GF-D8 (cell line): ENCODE measurements around the gene PCNX3.
"Not testable (repeated sequence)": the region's sequence is repeated elsewhere in the genome, so short reads cannot be mapped to it uniquely, and the experiment has no call there.

ENCODE experiments used
- DNase-seq: peaks from one replicate; lab custom pipeline; 2025; lab: John Stamatoyannopoulos, UW

Gene PCNX3

DNA sequence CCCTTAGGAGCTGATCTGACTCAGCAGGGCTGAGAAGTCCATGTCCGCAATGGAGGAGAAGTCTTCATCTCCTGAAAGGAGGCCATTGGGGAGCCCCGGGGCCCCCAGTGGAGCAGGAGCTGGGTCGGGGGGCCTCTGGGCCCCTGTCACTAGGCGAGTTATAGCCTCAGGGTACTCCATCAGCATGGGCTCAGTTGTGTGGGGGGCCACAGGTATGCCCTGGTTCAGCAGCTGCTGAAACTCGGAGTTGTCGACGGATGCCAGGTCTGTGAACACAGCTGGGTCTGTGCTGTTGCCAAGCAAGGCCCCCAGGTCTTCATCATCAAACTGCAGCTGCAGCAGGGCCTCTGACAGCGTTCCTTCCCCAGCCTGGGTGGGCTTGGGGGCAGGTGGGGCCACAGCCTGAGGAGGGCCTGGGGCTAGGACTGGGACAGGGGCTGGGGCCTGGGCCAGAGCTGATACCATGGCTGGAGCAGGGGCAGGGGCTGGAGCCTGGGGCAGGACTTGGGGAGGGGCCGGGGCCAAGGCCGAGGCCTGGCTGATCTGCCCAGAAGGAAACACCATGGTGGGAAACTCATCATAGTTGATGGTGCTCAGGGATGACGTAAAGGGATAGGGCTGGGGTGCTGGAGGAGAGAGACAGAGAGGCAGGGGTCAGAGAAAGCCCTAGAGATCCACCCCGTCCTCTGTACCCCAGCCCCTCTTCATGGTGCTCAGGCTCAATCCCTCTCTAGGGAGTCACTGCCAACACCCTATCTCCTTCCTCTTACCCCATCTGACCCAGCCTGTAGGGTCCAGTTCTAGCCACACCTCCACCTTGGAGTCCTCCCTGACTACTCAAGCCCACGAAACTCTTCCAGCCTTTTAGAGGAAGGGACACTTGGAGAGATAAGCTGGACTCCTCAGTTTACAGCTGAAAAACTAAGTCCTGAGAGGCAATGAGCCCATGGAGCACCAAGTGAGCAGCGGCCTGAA lies 39.1 kb downstream of the PCNX3 start:
- DNase-seq, result no peak

DNA sequence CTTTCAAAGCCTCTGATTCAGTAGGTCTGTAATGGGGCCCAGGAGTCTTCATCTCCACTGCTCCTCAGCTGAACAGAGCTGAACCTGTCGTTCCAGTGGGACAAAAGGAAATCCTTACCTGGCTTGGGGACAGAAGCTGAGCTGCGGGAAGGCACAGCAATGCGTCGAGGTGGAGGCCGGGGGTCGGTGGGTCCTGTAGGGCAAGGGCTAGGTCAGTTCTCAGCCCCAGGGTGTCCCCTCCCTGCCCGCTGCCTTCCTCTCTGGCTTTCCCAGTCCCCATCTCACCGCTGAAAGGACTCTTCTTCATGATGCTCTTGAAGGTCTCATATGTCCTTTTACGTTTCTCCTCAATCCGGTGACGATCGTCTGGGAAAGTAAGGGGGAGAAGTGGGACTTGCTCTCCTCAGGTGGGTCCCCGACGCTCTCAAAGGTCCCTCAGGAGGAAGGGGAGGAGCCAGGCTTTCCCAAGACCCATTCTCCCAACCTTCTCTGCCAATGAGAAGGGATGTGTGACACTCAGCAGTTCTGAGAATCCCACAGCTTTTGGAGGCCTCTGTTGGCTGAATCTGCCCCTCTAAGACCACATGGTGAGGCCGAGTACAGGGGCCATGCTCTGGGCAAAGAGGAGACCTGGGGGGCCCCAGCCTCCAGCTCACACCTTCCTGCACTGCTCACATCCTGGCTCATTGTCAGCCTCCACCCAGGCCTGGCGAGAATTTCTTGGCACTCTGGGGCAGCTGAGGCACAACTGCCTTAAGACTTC lies 40.2 kb downstream of the PCNX3 start:
- no peak for DNase-seq

DNA sequence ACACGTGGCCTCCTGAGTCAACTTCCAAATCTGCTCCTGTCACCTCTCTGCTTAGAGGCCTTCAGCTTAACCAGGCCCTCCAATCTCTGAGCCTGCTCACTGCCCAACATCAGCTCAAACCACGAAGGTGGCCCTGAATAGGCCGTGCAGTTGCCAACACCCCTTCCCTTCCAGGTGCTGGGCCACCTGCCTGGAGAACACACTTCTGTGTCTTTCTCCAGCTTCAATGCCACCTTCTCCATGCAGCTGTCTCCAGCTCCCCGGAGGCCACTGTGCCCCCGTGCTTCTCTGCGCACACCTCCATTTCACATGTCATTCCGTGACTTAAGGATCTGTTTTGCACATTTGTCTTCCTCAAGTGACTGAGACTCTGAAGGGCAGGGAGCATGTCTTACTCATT lies 41.9 kb downstream of the PCNX3 start:
- no peak for DNase-seq

DNA sequence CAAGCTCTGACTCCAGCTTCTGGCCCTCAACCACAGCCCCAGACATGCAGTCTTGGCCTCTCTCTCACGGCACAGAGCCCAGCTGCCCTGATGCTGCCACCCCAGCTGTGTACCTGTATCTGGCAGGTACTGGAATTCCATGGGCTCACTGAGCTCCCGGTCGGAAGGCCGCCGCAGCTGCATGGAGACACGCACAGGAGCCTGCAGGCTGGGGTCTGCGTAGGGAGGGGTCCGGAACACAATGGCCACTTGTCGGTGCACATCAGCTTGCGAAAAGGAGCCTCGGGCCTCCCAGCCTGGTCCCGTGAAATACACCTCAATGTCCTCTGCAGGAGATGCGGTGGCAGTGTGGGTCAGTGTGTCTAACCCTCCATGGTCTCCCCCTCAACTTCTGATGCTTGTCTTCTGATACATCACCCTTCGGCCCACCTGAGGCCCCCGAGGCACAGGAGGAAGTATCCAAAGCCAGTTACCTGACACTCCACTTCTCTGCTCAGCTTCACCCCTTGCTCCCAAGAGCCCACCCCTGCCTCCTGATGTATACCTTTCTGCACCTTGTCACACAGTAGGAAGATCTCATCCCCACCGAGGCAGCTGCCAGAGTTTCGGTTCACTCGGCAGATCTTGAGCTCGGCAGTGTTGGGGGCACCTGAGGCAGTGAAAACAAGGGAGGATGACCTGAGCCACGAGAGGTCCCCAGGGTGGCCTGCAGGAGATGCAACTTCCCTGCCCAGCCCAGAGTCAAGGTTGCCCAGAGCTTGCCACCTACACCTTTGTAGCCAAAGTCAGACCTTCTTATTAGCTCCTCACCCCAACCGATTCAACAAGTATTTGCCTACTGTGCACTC lies 42.8 kb downstream of the PCNX3 start:
- DNase-seq, result no peak

DNA sequence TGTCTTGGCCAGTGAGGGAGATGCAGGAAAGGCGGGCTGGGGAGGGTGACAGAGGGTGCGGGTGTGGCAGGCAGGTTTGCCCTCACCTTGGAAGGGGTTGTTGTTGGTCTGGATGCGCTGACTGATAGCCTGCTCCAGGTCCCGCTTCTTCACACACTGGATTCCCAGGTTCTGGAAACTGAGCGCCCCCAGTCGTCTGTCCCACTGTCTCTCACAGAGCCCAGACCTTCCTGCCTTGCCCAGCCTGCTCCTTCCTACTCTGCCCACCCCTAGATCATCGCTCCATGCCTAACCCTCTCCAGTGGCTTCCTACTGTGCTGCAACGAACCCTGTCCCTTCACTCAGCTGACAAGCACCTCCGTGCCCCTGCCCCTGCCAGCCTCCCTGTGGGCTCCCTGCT lies 44.5 kb downstream of the PCNX3 start:
- no peak for DNase-seq

DNA sequence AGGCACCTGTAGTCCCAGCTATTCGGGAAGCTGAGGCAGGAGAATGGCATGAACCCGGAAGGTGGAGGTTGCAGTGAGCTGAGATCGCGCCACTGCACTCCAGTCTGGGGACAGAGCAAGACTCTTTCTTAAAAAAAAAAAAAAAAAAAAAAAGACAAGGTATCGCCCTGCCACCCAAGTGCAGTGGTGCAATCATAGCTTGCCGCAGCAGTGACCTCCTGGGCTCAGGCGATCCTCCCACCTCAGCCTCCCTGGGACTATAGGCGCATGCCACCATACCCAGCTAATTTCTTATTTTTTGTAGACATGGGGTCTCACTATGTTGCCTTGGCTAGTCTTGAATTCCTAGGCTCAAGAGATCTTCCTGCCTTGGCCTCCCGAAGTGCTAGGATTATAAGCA lies 45.3 kb downstream of the PCNX3 start:
- not testable (repeated sequence) for DNase-seq

DNA sequence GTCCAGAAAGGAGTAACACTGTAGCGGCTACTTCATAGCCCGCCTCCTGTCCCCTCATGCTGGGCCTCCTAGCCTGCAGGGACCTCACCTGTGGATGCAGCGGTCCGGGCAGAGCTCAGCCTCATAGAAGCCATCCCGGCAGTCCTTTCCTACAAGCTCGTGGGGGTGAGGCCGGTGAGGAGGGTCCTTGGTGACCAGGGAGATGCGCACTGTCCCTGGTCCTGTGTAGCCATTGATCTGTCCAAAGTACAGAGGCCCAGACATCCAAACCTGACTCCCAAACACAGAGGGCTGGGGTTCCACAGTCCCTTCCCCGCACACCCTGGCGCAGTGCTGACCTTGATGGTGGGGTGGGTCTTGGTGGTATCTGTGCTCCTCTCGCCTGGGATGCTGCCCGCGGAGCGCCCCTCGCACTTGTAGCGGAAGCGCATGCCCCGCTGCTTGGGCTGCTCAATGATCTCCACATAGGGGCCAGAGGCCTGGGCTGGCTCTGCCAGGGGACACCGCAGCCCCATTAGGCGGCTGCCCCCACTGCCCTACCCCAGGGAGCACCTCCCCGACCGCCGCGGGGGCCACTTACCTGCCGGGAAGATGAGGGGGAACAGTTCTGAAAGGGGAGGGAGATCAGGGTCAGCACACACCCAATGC lies 46.1 kb downstream of the PCNX3 start:
- no peak for DNase-seq

DNA sequence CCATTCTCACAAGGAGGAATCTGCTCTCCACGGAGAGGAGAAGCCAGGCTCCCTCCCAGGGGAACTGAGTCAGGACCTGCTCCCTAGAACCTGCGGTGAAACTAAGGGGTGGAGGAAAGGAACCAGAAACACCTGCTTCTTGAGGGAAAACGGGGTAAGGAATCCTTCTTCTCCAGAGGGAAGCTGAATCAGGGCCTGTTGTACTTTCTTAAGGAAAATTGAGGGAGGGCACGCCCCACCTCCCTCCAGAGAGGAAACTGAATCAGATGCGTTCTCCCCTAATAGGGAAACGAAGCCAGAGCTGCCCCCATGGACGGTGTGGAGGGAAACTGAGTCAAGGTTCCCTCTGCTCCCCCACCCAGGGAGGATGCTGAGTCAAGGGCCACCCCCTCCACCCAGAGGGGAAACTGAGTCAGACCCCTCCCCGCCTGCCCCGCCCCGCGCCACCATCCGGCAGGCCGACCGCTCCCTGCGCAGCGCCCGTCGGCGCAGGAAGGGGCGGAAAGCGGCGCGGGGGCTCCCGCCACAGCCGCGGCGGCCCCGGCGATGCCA lies 46.7 kb downstream of the PCNX3 start:
- no peak for DNase-seq

DNA sequence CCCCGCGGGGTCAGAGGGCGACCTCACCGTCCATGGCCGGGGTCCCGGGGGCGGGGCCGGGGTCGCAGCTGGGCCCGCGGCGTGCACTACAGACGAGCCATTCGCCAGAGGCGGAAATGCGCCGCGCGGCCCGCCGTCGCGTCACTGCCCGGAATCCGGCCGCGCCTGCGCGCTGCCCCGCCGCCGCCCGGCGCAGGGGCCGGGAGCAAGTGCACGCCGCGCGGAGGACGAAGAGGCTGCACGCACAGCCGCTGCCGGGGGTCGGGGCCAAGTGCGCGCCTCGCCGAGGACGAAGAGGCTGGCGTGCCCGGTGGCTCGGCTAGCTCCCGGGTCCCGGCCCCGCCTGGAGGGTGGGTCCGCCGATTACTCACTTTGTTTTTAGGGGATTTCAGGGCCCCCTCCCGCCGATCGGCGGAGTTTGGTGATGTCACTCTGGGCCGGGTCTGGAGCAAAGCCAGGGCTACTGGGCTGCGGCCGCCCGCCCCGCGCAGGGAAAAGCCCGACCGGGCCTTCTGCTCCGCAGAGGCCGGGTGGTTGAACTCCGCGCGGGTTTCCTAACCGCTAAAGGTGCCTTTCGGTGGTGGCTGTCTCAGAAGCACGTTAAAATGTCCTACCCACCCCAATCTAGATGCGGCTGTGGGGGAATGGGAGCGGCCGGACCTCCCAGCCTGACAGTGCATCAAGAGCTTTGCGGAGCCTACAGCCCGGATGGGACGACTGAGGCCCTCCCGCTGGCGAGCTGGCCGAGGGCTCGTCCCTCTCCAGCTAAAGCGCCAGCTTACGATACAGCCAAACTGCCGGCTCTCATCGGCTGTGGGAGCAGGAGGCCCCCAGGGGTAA lies 47.4 kb downstream of the PCNX3 start, which contains the start of gene RELA:
Gene RELA (minus strand): TSS at position 118 of the 840 bp plus-strand sequence. CDS start 84 bp downstream, at position 34.
- peak; percentile 71 for DNase-seq

DNA sequence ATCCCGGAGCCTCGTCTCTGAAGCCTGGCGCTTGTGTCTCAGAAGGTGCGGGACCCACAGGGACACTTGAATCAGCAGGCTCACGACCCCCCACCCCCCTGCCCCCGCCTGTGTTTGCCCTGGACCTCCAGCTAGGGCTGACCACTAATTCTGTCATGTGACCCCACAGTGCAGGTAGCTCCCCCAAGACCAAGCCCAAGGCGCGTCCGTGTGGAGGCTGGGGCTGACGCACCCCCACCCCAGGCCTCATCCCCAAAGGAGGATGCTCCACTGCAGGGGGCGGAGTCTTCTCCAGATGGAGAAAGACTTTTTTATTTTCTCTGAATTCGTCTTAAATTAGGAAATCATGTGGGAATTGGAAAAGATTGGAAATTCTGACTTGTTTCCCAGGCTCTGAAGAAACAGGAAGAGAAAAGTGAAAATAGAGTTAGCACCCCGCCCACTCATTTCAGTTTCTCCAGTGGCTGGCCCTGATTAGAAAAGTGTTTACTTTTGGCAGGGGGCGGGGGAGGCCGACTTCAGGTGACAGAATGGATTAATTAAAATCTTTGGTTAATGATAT lies 48.1 kb downstream of the PCNX3 start:
- DNase-seq, result no peak

DNA sequence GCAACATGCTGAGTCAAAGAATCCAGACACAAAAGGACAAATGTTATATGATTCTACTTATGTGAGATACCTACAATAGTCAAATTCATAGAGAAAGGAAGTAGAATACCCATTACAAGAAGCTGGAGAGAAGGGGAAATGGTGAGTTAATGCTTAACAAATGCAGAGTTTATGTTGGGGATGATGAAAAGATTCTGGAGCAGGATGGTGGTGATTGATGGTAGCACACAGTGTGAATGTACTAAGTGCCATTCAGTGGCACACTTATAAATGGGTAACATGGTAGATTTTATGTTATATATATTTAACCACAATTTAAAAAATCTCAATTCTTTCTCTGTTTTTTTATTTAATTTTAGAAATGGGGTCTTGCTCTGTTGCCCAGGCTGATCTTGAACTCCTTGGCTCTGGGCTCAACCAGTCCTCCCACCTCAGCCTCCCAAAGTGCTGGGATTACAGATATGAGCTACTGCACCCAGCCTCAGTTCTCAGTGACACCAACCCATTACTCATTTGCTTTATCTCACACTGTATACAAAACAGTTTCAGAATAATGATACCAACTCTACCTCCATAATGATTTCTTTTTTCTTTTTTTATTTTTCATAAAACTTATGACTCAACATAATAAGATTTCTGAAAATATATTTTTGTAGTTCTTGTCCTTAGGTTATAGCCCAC lies 56.7 kb downstream of the PCNX3 start:
- no peak for DNase-seq

DNA sequence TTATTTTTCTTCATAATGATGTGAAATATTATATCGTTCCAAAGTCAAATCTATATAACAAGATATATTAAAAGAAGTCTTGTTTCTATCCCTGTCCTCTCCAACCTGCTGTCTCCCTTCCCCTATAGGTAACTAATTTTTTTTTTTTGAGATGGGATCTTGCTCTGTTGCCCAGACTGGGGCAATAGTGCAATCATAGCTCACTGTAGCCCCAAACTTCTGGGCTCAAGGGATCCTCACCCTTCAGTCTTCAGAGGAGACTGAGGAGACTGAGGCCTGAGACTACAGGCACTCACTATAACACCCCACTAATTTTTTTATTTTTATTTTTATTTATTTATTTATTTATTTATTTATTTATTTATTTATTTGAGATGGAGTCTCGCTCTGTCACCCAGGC lies 57.4 kb downstream of the PCNX3 start:
- DNase-seq, result no peak

DNA sequence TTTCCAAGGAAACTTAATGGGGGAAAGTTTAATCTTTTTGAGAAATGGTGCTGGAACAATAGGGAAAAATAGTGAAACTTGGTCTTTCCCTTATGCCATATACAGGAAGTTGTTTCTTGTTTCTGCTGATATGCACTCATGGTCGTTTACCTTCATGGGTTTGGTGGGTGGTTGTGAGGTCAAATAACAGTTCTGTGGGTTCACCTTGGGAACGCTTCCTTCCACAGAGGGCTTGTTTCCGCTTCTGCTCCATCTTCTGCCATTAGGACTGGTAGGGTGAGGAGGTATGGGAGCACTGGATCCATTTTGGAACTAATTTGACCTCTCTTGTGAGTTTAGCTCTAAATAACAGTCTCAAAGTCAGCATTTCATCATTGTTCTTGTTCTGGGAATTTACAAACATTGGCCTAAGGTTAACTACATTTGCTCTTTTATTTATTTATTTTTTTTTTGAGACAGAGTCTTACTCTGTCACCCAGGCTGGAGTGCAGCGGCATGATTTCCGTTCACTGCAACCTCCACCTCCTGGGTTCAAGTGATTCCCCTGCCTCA lies 64.7 kb downstream of the PCNX3 start:
- no peak for DNase-seq

DNA sequence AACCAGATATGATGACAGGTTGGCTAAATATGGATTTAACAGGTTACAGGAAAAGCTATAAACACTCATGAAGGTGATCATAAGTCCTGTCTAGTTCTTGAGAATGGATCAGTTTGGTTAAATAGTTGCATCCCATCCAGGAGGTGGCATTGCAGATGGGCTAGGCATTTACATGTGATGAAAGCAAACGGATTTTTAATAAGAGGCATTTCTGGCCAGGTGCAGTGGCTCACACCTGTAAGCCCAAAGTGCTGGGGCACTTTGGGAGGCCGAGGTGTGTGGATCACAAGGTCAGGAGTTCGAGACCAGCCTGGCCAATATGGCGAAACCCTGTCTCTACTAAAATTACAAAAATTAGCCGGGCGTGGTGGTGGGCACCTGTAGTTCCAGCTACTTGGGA lies 67.9 kb downstream of the PCNX3 start:
- DNase-seq, result not testable (repeated sequence)

DNA sequence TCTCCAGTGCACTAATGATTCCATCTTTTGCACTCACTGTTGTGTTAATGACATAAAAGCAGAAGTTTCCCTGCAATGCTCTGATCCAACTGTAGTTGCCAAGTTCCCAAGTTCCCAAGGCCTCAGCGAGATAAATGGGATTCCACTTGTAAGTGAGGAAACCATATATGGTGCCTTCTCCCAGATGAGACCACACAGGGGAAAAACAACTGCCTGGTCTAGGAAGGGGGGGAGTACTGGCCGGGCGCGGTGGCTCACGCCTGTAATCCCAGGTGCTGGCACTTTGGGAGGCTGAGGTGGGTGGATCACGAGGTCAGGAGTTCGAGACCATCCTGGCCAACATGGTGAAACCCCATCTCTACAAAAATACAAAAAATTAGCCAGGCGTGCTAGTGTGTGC lies 70.4 kb downstream of the PCNX3 start:
- no peak for DNase-seq
